GM10847 (cell line): ENCODE results near the gene CAMSAP2.

Experiments used
- POLR2A ChIP-seq: IDR thresholded peaks from 2 replicates; pipeline ENCODE4 v1.6.1; 2011; ENCODE audit not compliant: insufficient read length; ENCODE audit errors: extremely low read depth

The CAMSAP2 gene

GRCh38 chr1:200874694-200875093 is 136.0 kb downstream of the CAMSAP2 start:
- TF ChIP-seq POLR2A: no peak

GRCh38 chr1:200875416-200875815 is 136.7 kb downstream of the CAMSAP2 start:
- TF ChIP-seq POLR2A: no peak

GRCh38 chr1:200877010-200877409 is 138.3 kb downstream of the CAMSAP2 start:
- TF ChIP-seq POLR2A: no peak

- no peak for TF ChIP-seq POLR2A
Measured at GRCh38 chr1:200877839-200878551, 139.3 kb downstream of the CAMSAP2 start.

- TF ChIP-seq POLR2A: no peak
Measured at GRCh38 chr1:200880212-200880611, 141.5 kb downstream of the CAMSAP2 start.

- TF ChIP-seq POLR2A: no peak
Measured at GRCh38 chr1:200883118-200883517, 144.4 kb downstream of the CAMSAP2 start.

GRCh38 chr1:200885623-200886402 is 147.1 kb downstream of the CAMSAP2 start:
- no peak for TF ChIP-seq POLR2A

- TF ChIP-seq POLR2A: no peak
Measured at GRCh38 chr1:200886594-200886993, 147.9 kb downstream of the CAMSAP2 start.

GRCh38 chr1:200887036-200887435 is 148.3 kb downstream of the CAMSAP2 start:
- TF ChIP-seq POLR2A: no peak

GRCh38 chr1:200887772-200888348 is 149.2 kb downstream of the CAMSAP2 start:
- TF ChIP-seq POLR2A: no peak

- peak; percentile 68 for TF ChIP-seq POLR2A
Measured at GRCh38 chr1:200888349-200888838, 149.7 kb downstream of the CAMSAP2 start.

GRCh38 chr1:200889571-200889970 is 150.9 kb downstream of the CAMSAP2 start:
- TF ChIP-seq POLR2A: no peak

GRCh38 chr1:200890027-200890426 is 151.3 kb downstream of the CAMSAP2 start:
- TF ChIP-seq POLR2A: no peak

GRCh38 chr1:200890818-200891773 is 152.4 kb downstream of the CAMSAP2 start:
- TF ChIP-seq POLR2A: peak; percentile 30

- TF ChIP-seq POLR2A: no peak
Measured at GRCh38 chr1:200891774-200892157, 153.1 kb downstream of the CAMSAP2 start.
